ENCODE measurements around the gene POLQ. TPM values are rescaled to one million over a fixed set of nuclear protein-coding genes. Genes with fewer than 3 reads are reported as not detected.

Gene POLQ
- 14.9 to 16.8 TPM (median 16.2 TPM) in 3 replicates for total RNA-seq (2021)
- Bru-seq, nascent RNA, result percentile 86 among the genes with signal in this experiment
- long read RNA-seq, experiment 1, full-length matches to known transcripts, result 7 of 56 reads
- long read RNA-seq, experiment 1, partial matches to known transcripts, result 20 of 56 reads
- long read RNA-seq, experiment 1, other reads (novel, unspliced or antisense), result 29 of 56 reads
- long read RNA-seq, experiment 2, full-length matches to known transcripts, result 1 of 12 reads
- long read RNA-seq, experiment 2, partial matches to known transcripts, result 5 of 12 reads
- long read RNA-seq, experiment 2, other reads (novel, unspliced or antisense), result 6 of 12 reads
- long read RNA-seq, experiment 3, partial matches to known transcripts, result 1 of 4 reads
- long read RNA-seq, experiment 3, other reads (novel, unspliced or antisense), result 3 of 4 reads

DNA sequence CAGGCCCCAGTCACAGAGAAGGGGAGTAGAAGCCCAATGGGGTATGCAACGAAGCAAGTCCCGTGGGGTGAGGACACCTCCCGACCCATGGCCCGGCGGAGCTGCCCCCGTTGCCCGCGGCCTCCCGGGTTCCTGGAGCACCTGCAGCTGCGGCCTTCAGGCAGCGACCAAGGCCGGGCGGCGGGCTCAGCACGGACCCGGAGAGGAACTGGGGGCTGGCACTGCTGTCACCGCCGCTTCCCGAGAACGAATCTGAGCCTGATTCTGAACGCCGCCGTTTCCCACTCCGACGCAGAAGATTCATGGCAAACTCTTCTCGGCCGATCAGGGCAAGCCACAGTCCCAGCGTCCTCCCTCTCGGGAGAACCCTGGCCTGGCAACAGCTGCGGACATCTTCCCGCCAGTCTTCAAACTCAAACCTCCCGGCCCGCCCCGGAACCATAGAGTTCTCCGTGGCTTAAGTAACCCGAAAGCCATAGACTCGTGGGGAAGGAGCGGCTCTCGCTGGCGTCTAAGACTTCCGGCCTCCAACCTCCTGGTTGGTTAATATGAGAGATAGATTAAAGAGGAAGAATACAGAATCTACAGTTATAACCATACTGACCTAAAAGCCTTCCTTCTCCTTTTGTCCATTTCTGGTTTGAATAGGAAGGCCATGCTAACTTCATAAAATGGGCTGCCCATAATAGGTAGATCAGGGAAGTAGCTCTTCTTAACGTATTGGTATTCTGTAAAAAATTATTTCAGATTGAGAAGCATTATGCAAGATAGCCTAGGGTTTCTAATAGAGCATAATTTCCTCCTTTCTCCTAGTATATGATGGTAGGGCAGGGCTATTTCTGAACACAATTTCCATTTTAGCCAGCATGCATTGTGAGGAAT is at the start of gene POLQ:
Gene POLQ, minus strand, starts transcription at position 415 of the 882 bp plus-strand sequence. Its CDS starts 111 bp downstream, at position 304.
- peak; percentile 55 for TF ChIP-seq SP1 (CRISPR knock-in tag; conservative IDR thresholded peaks at IDR 0.05)
- TF ChIP-seq GABPB1 (CRISPR knock-in tag; IDR thresholded peaks at IDR 0.05), result 0 out of 2 replicates have a peak, but pooled peaks have one; percentile 38
- TF ChIP-seq NR2C2 (CRISPR knock-in tag; IDR thresholded peaks at IDR 0.05), result no peak
- peak; percentile 18; the same call in 1 of the 2 replicates for TF ChIP-seq NFE2L1 (CRISPR knock-in tag; IDR thresholded peaks at IDR 0.05)
- TF ChIP-seq, protein P1, sequence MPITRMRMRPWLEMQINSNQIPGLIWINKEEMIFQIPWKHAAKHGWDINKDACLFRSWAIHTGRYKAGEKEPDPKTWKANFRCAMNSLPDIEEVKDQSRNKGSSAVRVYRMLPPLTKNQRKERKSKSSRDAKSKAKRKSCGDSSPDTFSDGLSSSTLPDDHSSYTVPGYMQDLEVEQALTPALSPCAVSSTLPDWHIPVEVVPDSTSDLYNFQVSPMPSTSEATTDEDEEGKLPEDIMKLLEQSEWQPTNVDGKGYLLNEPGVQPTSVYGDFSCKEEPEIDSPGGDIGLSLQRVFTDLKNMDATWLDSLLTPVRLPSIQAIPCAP (CRISPR knock-in tag; IDR thresholded peaks at IDR 0.05), result 0 out of 2 replicates have a peak, but pooled peaks have one; percentile 52
- TF ChIP-seq, protein P2, sequence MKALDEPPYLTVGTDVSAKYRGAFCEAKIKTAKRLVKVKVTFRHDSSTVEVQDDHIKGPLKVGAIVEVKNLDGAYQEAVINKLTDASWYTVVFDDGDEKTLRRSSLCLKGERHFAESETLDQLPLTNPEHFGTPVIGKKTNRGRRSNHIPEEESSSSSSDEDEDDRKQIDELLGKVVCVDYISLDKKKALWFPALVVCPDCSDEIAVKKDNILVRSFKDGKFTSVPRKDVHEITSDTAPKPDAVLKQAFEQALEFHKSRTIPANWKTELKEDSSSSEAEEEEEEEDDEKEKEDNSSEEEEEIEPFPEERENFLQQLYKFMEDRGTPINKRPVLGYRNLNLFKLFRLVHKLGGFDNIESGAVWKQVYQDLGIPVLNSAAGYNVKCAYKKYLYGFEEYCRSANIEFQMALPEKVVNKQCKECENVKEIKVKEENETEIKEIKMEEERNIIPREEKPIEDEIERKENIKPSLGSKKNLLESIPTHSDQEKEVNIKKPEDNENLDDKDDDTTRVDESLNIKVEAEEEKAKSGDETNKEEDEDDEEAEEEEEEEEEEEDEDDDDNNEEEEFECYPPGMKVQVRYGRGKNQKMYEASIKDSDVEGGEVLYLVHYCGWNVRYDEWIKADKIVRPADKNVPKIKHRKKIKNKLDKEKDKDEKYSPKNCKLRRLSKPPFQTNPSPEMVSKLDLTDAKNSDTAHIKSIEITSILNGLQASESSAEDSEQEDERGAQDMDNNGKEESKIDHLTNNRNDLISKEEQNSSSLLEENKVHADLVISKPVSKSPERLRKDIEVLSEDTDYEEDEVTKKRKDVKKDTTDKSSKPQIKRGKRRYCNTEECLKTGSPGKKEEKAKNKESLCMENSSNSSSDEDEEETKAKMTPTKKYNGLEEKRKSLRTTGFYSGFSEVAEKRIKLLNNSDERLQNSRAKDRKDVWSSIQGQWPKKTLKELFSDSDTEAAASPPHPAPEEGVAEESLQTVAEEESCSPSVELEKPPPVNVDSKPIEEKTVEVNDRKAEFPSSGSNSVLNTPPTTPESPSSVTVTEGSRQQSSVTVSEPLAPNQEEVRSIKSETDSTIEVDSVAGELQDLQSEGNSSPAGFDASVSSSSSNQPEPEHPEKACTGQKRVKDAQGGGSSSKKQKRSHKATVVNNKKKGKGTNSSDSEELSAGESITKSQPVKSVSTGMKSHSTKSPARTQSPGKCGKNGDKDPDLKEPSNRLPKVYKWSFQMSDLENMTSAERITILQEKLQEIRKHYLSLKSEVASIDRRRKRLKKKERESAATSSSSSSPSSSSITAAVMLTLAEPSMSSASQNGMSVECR (CRISPR knock-in tag; IDR thresholded peaks at IDR 0.05; ENCODE audit: borderline replicate concordance), result peak; percentile 72; the same call in 1 of the 2 replicates
- TF ChIP-seq ETV6 (CRISPR knock-in tag; IDR thresholded peaks at IDR 0.05), result peak; percentile 76
- no peak for TF ChIP-seq CREM (CRISPR knock-in tag; IDR thresholded peaks at IDR 0.05)
- TF ChIP-seq, protein P3, sequence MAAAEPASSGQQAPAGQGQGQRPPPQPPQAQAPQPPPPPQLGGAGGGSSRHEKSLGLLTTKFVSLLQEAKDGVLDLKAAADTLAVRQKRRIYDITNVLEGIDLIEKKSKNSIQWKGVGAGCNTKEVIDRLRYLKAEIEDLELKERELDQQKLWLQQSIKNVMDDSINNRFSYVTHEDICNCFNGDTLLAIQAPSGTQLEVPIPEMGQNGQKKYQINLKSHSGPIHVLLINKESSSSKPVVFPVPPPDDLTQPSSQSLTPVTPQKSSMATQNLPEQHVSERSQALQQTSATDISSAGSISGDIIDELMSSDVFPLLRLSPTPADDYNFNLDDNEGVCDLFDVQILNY (CRISPR knock-in tag; IDR thresholded peaks at IDR 0.05), result peak; percentile 74
- TF ChIP-seq, protein P4, sequence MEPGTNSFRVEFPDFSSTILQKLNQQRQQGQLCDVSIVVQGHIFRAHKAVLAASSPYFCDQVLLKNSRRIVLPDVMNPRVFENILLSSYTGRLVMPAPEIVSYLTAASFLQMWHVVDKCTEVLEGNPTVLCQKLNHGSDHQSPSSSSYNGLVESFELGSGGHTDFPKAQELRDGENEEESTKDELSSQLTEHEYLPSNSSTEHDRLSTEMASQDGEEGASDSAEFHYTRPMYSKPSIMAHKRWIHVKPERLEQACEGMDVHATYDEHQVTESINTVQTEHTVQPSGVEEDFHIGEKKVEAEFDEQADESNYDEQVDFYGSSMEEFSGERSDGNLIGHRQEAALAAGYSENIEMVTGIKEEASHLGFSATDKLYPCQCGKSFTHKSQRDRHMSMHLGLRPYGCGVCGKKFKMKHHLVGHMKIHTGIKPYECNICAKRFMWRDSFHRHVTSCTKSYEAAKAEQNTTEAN (CRISPR knock-in tag; IDR thresholded peaks at IDR 0.05), result peak; percentile 70; the same call in 1 of the 2 replicates
- TF ChIP-seq SMAD4 (CRISPR knock-in tag; IDR thresholded peaks at IDR 0.05), result no peak
- TF ChIP-seq ZNF232 (CRISPR knock-in tag; IDR thresholded peaks at IDR 0.05), result peak; percentile 56; the same call in 1 of the 2 replicates
- no peak for TF ChIP-seq ZNF671 (CRISPR knock-in tag; IDR thresholded peaks at IDR 0.05)
- TF ChIP-seq ATF1 (CRISPR knock-in tag; IDR thresholded peaks at IDR 0.05), result no peak
- TF ChIP-seq, protein P5, sequence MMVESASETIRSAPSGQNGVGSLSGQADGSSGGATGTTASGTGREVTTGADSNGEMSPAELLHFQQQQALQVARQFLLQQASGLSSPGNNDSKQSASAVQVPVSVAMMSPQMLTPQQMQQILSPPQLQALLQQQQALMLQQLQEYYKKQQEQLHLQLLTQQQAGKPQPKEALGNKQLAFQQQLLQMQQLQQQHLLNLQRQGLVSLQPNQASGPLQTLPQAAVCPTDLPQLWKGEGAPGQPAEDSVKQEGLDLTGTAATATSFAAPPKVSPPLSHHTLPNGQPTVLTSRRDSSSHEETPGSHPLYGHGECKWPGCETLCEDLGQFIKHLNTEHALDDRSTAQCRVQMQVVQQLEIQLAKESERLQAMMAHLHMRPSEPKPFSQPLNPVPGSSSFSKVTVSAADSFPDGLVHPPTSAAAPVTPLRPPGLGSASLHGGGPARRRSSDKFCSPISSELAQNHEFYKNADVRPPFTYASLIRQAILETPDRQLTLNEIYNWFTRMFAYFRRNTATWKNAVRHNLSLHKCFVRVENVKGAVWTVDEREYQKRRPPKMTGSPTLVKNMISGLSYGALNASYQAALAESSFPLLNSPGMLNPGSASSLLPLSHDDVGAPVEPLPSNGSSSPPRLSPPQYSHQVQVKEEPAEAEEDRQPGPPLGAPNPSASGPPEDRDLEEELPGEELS (CRISPR knock-in tag; IDR thresholded peaks at IDR 0.05), result peak; percentile 51; the same call in 1 of the 2 replicates
- TF ChIP-seq FOXP1 (CRISPR knock-in tag; IDR thresholded peaks at IDR 0.05; ENCODE audit: borderline replicate concordance), result peak; percentile 34; the same call in 1 of the 2 replicates
- TF ChIP-seq, protein P6, sequence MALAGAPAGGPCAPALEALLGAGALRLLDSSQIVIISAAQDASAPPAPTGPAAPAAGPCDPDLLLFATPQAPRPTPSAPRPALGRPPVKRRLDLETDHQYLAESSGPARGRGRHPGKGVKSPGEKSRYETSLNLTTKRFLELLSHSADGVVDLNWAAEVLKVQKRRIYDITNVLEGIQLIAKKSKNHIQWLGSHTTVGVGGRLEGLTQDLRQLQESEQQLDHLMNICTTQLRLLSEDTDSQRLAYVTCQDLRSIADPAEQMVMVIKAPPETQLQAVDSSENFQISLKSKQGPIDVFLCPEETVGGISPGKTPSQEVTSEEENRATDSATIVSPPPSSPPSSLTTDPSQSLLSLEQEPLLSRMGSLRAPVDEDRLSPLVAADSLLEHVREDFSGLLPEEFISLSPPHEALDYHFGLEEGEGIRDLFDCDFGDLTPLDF (CRISPR knock-in tag; IDR thresholded peaks at IDR 0.05), result peak; percentile 43; the same call in 1 of the 2 replicates
- TF ChIP-seq JUN (CRISPR knock-in tag; IDR thresholded peaks at IDR 0.05), result no peak
- ChIA-PET CTCF (interaction anchor here (0.6 to 3.2 kb wide), 12 partner anchors 16 to 754 kb away, joined by 3 to 18 read pairs (median 8); partner anchors contain the start of gene FBXO40), POLR2A (interaction anchor here (1.0 kb wide), 1 partner anchor 203 kb away, joined by 3 read pairs; no protein-coding TSS in a partner anchor)
- peaks cover 22% of the 10 kb centered on the region for H3K36me3 Mint-ChIP-seq
- H3K27ac Mint-ChIP-seq, result peak within 1 kb of the TSS; percentile 94
- H3K27me3 Mint-ChIP-seq (ENCODE audit: low read depth), result no peaks in the 10 kb centered on the region
- H3K9me3 Mint-ChIP-seq, result no peaks in the 10 kb centered on the region
- peak within 1 kb of the TSS; percentile 98 for H3K4me3 Mint-ChIP-seq
- ATAC-seq, result peak; percentile 94
- DNase-seq (ENCODE audit: low spot score), result peak; percentile 83
- H3K4me1 Mint-ChIP-seq, result peaks cover 20% of the 10 kb centered on the region
